AML-193 (cell line): ENCODE measurements around the gene TPST1.
A peak's percentile ranks its signal among the peaks of the same experiment; 100 is the strongest.

Experiments
- DNase-seq, 2 experiments: peaks; one replicate each; lab custom pipeline; 2025; lab: John Stamatoyannopoulos, UW

Gene TPST1

DNA sequence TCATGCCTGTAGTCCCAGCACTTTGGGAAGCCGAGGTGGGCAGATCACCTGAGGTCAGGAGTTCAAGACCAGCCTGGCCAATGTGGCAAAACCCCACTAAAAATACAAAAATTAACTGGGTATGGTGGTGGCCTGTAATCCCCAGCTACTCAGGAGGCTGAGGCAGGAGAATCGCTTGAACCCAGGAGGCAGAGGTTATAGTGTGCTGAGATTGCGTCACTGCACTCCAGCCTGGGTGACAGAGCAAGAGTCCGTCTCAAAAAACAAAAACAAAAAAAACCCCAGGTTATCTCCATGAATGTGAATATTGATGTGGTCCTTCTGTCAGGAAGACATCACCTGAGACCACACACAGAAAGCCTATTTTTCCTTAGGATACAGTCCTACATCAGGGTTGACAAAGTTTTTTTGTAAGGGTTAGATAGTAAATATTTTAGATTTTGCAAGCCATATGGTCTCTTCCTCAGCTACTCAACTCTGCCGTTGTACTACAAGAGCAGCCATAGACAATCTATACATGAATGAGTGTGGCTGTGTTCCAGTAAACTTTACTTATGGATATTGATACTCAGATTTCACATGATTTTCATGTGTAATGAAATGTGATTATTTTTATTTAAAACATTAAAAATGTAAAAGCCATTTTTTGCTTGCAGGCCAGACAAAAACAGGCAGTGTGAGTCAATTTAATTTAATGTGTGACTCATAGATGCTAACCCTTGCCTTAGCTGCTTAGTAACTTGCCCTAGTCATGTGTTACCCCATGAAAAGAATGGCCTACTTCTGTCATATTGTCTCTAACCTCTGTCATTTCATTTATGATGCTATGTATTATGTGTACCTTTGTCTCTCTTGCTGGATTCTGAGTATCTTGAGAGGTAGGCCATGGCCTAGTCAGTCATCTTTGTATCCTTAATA, 78.1 kb downstream of the TPST1 start:
- peak; percentile 12 to 43 for DNase-seq

DNA sequence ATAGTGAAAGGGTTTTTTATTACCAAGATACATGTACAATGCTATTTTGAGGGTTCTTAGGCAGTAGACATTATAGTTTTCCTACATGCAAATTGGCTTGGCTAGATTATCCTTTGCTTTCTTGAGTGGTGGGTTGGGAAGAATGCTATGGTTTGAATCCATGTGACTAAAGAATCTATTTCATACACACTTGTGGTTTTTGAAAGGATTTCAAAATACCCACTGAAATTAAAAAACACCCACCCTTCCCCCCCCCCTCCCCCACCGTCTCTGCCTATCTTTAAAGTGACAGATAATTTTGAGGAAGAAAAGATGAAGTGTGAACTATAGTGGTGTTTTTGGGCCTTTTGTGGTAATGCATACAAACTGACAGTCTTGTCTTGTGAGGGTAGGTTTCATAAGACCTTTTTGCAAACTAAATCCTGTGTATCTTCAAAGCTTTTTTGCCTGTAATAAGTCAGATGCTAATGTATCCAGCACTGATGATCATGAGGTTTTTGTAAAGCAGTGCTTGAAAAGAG, 90.9 kb downstream of the TPST1 start:
- peak; percentile 92 to 93 for DNase-seq

DNA sequence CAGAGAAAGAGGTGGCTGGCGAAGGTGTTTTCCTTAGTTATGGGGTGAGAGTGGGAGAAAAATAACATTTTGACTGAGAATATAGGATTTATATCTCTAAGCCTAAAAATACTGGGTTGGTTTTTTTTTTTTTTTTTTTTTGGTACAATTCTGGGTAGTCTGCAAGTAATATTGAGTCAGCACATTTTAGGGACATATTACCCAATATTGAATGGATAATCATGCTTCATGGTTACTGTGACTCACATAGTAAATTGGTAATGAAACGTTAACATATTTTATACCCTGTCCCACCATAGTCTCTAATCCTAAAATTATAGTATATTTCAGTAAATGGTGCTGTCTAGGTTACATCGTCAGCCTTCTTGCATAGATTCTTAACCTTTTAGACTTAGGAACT, 91.4 kb downstream of the TPST1 start:
- peak; percentile 15 to 48 for DNase-seq

DNA sequence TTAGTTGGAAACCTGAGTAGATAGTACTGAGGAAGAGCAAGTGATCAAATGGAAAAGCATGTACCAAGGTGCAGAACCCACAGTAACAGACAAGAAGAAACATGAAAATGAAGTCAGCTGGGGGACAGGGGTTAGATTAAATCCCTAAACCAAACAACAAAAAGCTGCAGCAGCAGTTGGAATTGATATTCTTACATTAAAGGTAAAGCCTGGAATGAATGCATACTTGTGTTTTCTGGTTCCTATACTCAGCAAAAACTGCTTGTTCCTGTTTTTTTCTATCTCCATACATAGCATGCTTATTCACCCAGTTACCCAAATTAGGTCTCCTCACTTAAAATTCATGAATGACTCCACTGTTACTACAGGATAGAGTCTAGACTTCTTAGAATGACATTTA, 92.4 kb downstream of the TPST1 start:
- DNase-seq: peak; percentile 74 to 77

DNA sequence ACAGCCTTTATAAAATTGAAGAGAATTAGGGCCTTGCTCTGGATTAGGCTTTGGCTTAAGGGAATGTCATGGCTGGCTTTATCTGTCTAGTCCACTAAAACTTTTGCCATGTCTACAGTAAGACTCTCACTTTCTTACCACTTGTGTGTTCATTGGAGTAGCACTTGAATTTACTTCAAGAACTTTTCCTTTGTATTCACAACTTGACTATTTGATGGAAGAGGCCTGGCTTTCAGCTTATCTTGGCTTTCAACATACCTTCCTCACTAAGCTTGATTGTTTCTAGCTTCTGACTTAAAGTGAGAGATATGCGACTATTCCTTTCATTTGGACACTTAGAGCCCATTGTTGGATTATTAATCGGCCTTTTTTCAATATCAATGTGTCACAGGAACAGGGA, 96.1 kb downstream of the TPST1 start:
- no peak for DNase-seq

GRCh38 chr7:66301737-66302136, 96.6 kb downstream of the TPST1 start:
- peak; percentile 80 to 81 for DNase-seq

DNA sequence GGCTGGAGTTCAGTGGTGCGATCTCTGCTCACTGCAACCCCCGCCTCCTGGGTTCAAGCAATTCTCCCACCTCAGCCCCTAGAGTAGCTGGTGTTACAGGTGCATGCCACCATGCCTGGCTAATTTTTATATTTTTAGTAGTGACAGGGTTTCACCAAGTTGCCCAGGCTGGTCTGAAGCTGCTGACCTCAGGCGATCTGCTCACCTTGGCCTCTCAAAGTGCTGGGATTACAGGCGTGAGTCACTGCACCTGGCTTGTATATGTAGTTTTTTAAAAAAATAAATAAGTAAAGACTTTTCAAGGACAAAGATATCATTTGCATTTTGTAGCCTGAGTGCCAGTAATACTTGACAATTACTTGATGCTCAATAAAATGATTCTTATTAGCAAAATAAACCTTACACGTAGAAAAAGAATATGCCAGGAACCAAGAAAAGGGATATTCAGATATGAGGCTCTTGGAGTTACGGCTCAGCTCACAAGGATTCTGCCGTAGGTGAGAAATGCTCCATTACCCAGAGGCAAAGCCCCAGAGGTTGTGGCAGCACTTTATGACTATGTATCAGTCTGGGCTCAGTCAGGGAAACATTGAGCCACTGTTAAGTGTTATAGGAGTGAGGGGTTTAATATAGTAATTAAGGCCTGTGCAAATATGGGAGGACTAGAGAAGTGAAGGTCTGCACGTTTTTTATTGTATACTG, 98.5 kb downstream of the TPST1 start:
- DNase-seq: no peak

GRCh38 chr7:66304536-66304935, 99.4 kb downstream of the TPST1 start:
- peak in 1 of 2 experiments; percentile 12 for DNase-seq

DNA sequence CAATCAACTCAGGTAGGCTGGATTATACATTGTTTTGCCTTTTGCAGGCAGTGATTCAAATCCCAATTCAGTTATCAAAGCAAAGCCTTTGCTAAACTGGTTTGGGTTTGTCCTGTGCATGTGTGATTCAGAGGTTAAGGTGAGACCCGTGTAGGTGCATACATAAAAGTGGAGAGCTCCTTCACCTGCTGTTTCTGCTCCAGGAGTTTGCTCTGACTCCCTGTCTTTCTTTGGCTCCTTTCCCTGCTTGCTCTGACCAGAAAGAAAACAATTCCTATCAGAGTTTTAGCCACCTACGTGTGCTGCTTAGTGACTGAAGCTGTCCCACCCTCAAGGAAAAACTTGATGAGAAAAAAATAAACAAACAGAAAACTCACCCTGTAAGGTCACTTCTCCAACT, 101.1 kb downstream of the TPST1 start:
- DNase-seq: no peak

DNA sequence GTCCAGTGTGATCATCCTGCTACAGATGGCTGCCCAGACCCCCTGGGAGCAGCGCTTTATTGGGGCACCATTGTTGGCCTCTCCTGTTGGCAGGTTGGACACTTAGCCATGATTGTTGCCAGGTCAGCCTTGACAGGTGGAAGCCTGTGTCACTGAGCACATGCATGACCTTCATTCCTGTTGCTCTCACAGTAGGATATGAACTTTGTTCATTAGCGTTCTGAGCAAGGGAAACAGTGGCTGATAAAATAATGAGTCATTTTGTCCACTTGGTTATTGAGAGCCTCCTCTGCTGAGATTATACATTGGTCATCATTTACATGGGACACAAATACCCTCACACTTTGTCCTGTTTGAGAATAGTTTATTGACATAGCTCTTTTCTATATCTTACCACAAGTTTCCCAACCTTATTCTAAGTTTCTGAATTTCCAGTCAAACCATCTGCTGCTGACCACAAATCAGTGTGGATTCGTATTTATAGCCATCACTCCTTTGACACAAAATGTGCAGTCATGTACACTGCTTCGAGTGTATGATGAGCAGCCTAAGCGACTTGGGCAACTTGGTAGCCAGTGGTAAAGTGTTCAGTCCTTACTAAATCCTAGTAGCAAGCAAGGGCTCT, 102.6 kb downstream of the TPST1 start:
- no peak for DNase-seq

DNA sequence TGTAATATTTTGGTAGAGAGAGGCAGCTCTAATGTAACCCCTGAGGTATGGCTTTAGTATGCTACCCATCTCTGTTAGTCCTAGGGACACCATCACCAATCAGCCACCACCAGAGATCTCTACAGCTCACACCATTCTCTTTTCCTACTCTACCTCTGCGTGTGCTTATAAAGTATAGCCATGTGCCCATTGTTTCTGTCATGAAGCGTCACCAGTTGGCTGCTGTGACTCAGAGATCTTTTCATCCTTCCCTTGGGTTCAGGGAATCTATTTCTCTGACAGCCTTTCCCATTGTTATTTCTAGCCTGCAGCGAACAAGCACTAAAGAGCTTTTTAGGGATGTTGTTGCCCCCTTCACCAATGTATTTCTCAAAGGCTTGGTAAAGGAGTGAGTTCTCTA, 103.3 kb downstream of the TPST1 start:
- no peak for DNase-seq

- no peak for DNase-seq
Measured at GRCh38 chr7:66310620-66311019, 105.5 kb downstream of the TPST1 start.

GRCh38 chr7:66313886-66314568, 108.9 kb downstream of the TPST1 start:
- no peak for DNase-seq

- DNase-seq: no peak
Measured at GRCh38 chr7:66315192-66315591, 110.1 kb downstream of the TPST1 start.

- no peak for DNase-seq
Measured at GRCh38 chr7:66319407-66319979, 114.4 kb downstream of the TPST1 start.

DNA sequence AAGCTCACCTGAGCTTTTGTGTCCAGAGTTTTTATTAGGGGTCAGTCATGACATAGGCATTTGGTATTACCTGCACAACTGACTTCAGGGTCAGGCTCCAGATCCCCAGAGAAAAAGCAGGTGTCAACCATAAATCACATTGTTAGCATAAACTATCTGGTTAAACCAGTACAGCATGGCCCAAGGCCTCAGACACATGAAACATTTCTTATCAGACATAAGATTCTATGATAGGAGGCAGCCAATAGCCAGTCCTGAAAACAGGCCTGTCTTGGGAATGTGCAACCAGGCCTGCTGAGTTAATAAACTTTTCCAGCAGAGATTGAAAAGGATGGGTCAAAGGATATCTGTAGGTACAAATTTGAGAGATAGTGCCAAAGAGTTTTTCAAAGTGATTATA, 116.1 kb downstream of the TPST1 start:
- no peak for DNase-seq

GRCh38 chr7:66323114-66323796, 118.1 kb downstream of the TPST1 start:
- DNase-seq: no peak

GRCh38 chr7:66324985-66325384, 119.9 kb downstream of the TPST1 start:
- peak; percentile 17 to 44 for DNase-seq

GRCh38 chr7:66326501-66327215, 121.5 kb downstream of the TPST1 start:
- DNase-seq: no peak

DNA sequence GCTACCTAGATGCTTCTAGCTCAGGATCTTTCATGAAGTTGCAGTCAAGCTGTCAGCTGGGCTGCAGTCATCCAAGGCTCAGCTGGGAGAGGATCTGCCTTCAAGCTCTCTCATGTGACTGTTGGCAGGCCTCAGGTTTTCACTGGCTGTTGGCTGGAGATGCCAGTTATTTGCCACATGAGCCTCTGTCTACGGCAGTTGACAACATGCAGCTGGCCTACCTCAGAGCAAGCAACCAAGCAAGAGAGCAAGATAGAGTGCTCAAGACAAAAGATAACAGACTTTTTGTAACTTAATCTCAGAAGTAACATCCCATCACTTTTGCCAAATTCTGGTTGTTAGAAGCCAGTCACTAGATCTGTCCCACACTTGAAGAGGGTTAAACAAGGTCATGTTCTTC, 125.8 kb downstream of the TPST1 start:
- no peak for DNase-seq
